HG02759 (cell line): ENCODE data around the gene LRRC53.
A peak's percentile ranks its signal among the peaks of the same experiment; 100 is the strongest.

ENCODE experiments used
- ATAC-seq: cut with Tn5 transposase; IDR thresholded peaks from one replicate; pipeline ENCODE4 v1.9.1; 2021; ENCODE audit warnings: mild to moderate bottlenecking, moderate library complexity; ENCODE audit not compliant: unreplicated experiment

Gene LRRC53, protein sequence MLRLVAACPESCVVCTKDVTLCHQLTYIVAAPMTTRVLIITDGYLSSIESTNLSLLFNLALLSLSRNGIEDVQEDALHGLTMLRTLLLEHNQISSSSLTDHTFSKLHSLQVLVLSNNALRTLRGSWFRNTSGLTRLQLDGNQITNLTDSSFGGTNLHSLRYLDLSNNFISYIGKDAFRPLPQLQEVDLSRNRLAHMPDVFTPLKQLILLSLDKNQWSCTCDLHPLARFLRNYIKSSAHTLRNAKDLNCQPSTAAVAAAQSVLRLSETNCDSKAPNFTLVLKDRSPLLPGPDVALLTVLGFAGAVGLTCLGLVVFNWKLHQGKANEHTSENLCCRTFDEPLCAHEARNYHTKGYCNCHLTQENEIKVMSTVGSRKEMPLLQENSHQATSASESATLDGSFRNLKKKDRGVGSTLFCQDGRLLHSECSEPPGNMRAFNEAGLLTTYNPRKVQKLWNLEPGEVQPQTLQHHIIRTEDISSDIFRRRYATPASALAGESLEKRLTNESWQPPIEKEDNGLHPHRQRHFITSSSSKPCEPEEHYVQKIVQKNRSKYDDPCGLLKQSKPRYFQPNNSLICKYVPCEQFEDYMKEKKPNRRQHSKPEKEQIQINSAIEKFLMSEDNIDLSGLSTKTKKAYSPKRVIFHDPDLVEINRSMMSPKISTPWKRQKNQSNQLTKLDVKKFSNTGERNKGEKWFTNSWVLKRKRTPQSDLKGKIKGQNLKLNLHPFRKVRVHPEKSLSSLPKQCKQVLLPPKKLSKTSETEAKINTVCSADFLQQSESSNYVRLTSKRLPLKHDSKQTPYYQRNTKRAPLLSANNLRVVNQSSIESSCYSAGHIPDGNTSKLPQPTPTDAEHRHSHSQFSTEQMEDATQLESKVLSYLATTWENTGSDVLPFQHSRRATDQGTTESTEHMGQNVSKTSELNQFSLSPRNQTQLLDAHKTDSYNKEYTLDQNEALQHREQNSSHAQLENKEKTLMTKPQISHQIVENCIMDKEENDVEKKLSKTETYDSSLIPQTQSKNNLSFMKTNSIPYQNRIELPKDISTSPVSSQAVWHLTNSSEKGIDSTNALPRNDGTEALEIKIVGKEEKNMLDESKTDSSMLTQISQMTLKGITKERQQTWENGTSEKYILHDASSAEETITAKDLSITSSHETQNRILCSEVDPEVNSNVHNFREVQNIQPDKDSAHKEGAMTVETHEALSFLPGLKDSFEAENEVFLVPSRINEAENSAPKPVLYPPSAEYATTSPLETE

GRCh38 chr1:74512170-74512915, at the start of gene LRRC53:
TSS of gene LRRC53 (minus strand) at chr1:74512611. CDS start at chr1:74483349, 29,262 bp downstream.
- ATAC-seq = no peak

- ATAC-seq = no peak
Observed at GRCh38 chr1:74549932-74550331, 37.5 kb upstream of the LRRC53 start.

- no peak for ATAC-seq
Observed at GRCh38 chr1:74548961-74549750, 36.7 kb upstream of the LRRC53 start.

DNA sequence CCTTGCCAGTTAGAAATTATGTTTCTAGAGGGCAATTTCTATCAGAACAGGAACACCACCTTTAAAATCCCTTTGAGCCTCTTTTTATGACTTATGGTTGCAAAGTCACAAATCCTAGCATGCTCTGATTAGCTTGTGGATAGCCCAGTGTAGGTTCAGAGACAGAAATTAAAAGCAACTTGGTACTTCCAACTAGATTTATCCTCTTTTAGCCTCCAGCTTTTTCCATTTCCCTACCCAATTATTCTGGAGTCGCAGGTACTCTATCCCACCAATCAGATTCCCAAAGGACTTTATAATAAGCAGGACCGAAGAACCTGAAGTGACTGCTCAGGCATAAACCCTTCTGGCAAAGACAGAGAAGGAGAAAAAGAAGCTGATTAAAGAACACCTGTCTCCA, 33.4 kb upstream of the LRRC53 start:
- ATAC-seq = no peak

DNA sequence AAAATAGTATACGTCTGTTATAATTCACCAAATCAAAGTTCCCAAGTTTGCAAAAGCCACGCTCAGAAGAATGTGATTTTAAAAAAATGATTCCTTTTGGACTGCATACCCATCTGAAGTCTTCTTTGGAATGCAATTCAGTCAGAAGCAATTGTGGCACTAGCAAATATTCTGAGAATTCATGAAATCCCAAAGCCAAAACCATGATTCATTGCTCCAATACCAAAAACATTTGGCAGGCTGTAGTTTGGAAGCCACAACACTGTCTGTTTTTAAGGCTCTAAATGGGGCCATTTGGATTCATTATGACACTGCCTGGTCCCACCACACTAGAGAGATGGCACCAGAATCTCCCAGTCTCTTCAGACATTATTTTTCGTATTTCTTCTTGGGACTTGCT, 21.8 kb upstream of the LRRC53 start:
- ATAC-seq = no peak

DNA sequence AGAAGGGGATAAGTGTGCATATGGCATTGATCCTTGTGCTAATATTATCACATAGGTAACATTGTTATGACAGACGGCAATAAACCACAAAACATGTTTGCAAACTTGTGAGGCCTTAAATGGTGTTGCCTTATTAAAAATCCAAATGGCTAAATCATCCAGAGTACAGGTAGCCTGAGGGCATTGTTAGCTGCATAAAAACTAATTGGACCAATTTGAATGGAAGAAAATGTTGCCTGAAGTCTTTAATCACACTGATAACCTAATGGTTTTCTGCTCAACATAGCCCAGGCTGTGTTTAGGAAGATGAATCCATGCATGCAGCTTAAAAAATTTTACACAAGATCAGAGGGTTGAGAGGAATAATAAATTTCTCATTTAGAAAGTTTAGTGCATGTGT, 19.4 kb upstream of the LRRC53 start:
- no peak for ATAC-seq

GRCh38 chr1:74530892-74531291, 18.5 kb upstream of the LRRC53 start:
- ATAC-seq = no peak

GRCh38 chr1:74528123-74528522, 15.7 kb upstream of the LRRC53 start:
- ATAC-seq = no peak

GRCh38 chr1:74526708-74527107, 14.3 kb upstream of the LRRC53 start:
- ATAC-seq = no peak

DNA sequence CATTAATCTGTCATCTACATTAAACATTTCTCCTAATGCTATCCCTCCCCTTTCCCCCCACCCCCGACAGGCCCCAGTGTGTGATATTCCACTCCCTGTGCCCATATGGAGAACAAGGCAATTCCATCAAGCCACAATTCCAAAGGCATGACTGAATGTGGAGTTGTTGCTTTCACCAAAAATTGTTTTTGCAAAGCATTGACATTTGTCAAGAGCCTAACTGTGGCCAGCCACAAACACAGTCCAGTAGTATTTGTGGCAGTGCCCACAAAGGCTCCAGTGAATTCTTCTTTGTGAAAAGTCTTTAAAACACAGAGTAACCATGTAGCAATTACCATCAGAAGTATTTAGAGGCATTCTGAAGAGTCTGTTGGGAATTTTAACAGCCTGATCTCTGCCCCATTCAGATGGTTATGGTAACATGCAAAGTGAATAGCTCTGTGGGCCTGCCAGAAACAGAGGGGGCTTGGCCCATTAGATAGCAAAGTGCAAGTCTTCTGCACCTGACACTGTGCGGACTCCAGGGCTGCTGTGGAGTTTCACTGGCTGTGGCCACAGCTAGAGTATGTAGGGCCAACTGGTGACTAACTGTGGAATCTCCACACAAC, 11.6 kb upstream of the LRRC53 start:
- ATAC-seq = no peak

DNA sequence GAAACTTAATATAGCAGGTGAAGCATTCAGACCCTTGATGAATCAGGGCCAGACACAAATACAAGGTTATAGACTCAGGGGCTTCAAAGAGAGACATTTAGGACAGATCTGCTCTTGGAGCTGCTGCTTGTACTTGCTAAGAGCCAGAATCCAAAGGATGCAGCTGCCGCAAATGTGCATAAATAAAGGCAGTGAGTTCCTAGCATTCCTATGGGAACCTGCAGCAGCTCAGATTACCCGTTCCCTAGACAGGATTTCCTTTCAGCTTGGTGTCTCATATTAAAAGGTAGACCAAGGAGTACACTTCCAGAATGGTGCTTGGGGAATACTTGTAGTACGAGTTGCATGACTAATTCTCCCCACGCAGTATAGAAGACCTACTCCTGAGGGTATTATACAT, 9.7 kb upstream of the LRRC53 start:
- ATAC-seq = no peak

DNA sequence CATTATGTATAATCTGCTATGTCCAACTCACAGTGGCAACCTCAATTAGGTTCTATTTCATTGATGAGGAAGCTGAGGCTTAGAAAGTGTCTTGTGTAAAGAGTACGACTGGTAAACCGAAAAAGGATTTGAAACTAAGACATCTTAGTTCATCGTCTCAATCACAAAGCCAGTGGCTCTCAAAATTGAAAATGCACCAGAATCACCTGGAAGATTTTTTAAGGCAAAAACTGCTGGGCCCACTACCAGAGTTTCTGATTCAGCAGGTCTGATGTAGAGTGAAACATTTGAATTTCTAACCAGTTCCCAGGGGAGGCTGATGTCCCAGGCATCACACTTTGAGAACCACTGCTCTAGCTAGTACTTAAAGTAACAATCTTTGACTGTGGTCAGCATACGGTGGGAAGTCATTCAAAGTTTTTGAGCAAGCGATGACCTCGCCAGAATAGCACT, 5.2 kb upstream of the LRRC53 start:
- peak; percentile 78 for ATAC-seq

GRCh38 chr1:74513411-74514300, 1.2 kb upstream of the LRRC53 start:
- ATAC-seq = no peak

DNA sequence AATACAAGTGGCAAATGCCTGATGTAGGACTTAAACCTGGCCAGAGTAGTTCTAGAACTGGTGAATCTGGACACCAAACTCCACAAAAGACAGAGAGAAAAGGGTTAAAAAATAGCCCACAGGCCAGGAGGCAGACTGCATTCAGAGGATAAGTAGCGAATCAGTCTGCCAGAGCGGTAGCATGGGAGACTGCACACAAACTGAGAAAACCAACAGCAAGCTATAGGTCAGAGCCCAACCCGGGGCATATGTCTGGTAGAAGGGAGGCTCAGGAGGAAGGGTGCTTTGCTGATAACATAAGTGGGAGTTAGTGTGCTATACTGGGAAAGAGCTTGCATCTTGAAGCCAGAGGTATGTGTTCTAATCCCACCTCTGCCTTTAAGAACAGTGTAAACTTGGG, 4.0 kb downstream of the LRRC53 start:
- no peak for ATAC-seq

DNA sequence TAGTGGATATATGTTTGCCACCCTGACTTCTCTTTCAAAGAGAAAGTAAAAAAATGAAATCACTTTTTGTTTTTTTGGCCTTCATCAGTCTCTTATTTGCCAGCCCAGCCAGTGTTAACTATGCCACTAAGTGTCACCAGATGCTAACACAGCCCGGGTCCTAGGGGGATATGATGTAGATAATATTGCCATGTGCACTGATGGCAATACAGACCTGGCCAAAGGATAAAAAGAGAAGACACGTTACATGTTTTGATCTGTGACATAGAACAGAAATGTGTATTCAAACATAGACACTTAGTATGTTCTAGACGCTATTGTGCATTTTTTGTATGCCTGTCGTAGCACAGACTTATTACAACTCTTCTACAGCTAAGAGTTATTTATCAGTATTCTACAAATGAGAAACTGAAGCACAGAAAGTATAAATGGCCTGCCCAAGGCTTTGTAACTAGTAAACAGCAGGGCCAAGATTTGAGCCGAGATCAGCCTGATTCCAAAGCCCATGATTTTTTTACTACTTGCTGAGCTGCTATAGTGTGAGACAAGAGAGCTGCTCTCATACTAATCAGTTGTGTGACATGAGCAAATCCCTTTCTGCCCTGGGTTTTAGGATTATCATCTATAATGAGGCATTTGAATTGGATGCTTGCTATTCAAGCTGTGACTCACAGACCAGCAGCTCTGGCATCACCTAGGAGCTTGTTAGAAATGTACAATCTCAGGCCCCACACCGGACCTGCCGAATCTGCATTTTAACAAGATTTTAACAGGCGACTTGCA, 6.3 kb downstream of the LRRC53 start:
- no peak for ATAC-seq

DNA sequence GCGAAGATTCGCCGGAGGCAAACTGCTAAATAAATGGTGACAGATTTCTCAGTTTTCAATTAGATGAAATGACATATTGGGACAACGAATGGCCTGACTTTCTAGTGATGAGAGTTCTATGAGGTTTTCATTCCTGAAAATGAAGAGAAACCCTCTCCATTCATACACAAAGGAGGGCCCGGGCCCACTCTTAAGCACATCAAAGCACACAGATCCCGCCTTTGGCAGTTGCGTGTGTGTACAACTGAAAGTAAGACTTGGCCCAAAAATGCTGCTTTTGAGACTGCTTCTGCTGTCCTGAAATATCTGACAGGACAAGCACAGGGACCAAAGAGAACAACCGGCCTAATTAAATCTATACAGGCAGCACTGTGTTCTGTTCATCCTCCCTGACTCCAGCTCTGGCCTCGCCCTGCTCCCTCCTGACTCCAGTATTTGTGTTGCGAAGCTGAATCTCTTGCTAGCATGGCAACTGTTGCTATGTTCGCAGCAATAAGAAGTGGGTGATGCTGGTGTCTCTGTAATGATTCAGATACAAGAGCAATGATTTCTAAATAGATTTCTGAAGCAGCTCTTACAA, 7.4 kb downstream of the LRRC53 start:
- no peak for ATAC-seq
